Activated naive CD4-positive, alpha-beta T cell treated with anti-CD3 and anti-CD28 coated beads, Interleukin-2, amount 10 ng/mL, durations not matched to agents 7 days and 5 days (primary cell): ENCODE data around the gene NDUFAF8.
A peak's percentile ranks its signal among the peaks of the same experiment; 100 is the strongest.

Experiments
- CTCF ChIA-PET: fragments of 350-600 bp; sonication (Branson Sonifier 250); formaldehyde crosslinking; loops from one replicate; lab custom pipeline; 2021; ENCODE audit warnings: antibody characterized with exemption; lab: Charles Lee
- DNase-seq: peaks from one replicate; pipeline ENCODE4 v3.0.0-alpha.2; 2020
- H3K27ac Mint-ChIP-seq: one replicate; pipeline ENCODE4 v1.8.0; 2021; ENCODE audit warnings: mild to moderate bottlenecking, moderate library complexity, mixed read lengths
- H3K27me3 Mint-ChIP-seq: one replicate; pipeline ENCODE4 v1.8.0; 2021; ENCODE audit warnings: mild to moderate bottlenecking, mixed read lengths
- H3K36me3 Mint-ChIP-seq: one replicate; pipeline ENCODE4 v1.8.0; 2021; ENCODE audit warnings: mixed read lengths
- H3K4me1 Mint-ChIP-seq: one replicate; pipeline ENCODE4 v1.8.0; 2021; ENCODE audit warnings: mixed read lengths
- H3K4me3 Mint-ChIP-seq: one replicate; pipeline ENCODE4 v1.8.0; 2021; ENCODE audit warnings: mild to moderate bottlenecking, moderate library complexity, mixed read lengths
- H3K9me3 Mint-ChIP-seq: one replicate; pipeline ENCODE4 v1.8.0; 2021; ENCODE audit warnings: mixed read lengths

NDUFAF8 gene

DNA sequence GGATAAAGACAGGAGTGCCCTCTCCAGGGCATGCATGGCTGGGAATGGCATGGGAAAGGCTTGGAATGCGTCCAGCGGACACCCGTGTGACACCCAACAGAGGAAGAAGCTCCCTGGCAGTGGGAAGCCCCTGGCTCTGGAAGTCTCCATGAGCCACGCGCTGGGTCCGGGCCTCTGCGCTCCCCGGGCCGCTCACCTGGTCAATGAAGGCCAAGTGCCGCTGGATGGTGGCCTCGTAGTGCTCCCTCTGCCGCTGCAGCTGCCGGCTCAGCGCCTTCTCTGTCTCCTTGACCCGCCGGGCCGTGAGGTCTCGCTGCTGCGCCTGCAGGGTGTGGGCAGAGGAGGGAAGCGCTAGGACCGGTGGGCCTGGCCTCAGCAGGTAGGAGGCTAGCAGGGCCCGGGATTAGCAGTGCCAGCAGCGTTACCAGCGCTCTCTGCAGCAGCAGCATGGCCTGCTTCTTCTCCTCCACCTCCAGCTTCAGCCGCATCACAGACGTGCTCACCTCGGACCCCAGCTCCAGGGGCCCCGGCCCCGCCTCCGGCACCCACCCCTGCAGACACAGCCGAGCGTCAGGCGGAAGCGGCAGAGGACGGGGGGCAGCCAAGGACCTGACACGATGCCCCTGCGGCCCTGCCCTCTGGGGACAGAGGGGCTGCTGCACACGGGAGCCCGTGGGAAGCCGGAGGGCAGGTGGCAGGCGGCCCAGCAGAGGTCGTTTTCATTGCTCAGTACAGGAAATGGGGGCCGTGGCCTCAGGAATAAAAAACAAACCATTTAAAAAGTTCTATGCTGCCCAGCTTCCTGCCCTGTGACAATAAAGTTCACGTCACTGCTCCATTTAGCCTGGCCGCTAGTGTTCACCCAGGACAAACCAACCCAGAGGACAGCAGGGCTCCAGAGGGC is 42.4 kb upstream of the NDUFAF8 start:
- Mint-ChIP-seq H3K36me3 (no peaks in the 10 kb centered on the region), H3K27me3 (no peaks in the 10 kb centered on the region)
- CTCF ChIA-PET: no interaction called here

DNA sequence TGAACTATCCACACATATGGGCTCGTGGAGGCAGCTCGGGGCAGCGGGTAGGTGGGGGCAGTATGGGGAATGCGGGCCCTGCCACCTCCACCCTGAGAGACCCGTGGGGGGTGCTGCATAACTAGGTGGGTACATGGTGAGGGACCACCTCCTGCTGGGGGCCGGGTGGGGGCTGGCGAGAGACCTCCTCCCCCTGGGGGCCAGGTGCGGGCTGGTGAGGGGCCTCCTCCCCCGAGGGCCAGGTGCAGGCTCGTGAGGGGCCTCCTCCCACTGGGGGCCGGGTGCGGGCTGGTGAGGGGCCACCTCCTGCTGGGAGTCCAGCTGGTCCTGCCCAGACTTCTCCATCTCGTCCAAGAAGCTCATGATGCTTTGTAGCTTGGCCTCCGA is 41.7 kb upstream of the NDUFAF8 start:
- Mint-ChIP-seq H3K27me3 (no peaks in the 10 kb centered on the region), H3K4me3 (no peak overlapping the region), H3K4me1 (no peaks in the 10 kb centered on the region), H3K9me3 (no peaks in the 10 kb centered on the region), H3K36me3 (no peaks in the 10 kb centered on the region), H3K27ac (no peak overlapping the region)
- CTCF ChIA-PET: no interaction called here
- DNase-seq: no peak

More for the DNA sequence above, 42.4 kb upstream of the NDUFAF8 start:
- Mint-ChIP-seq H3K9me3 (no peaks in the 10 kb centered on the region), H3K27ac (no peak overlapping the region), H3K4me3 (no peak overlapping the region), H3K4me1 (no peaks in the 10 kb centered on the region)
- DNase-seq: no peak

DNA sequence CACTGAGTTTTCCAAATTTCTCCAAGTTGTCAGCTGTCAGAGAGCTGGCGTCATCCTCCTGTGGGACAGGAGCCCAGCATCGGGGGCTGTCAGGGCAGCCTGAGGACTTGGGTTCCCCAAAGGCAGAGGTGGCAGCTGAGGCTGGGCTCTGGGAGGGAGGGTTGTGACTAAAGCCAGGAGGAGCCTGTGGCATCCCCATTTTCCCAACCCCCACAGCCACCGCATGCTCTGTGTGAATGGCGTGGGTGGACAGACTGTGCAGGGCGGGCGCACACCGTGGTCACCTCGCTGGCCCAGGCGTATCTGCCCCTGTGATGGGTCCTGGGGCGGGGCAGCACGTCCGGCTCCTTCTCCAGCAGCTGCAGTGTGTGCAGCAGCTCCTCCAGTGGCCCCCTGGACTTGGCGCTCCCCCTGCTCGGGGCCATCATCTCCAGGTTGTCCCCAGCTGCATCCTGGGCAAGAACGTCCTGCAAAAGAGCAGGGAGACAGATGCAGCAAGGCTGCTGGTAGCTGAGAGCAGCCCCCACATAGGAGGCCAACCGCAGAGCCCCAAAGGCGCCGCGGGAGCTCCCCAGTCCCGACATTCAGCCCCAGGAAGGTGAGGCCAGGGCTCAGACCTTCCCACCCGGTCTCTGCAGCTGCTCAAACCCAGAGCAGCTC is 41.2 kb upstream of the NDUFAF8 start:
- no peak for DNase-seq
- Mint-ChIP-seq H3K4me1 (no peaks in the 10 kb centered on the region), H3K27ac (no peak overlapping the region), H3K4me3 (no peak overlapping the region), H3K27me3 (no peaks in the 10 kb centered on the region), H3K9me3 (no peaks in the 10 kb centered on the region), H3K36me3 (no peaks in the 10 kb centered on the region)
- CTCF ChIA-PET: interaction anchor here (0.7 kb wide), 1 partner anchor 56 kb away, joined by 3 read pairs; no protein-coding TSS in a partner anchor

DNA sequence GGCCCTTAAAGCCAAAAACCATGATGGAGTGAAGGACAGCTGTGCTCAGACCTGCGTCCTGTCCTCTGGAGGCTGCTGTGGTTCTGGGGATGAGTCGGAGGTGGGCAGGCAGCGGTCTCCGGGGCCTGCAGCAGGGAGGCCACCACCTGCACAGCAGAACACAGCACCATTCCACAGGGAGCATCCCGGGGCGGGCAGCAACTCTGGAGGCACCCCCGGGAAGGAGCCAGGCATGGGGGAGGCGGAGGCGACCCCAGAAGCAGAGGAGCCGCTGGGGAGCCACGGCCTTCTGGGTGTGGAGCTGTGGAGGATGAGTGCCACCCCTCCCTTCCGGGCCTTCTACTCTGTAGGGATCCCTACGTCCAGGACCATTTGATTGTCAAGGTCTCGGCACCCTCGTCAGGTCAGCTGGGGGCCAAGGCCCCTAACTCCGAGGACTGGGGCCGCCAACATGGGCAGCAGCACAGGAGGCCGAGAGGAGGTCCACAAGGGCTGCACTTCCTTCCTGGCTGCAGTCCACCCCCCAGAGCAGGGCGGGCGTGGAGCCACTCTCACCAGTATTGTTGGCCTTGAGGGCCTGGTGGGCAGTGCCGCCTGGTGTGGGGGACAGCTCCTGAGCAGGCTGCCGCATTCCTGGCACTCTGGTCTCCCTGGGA is 40.2 kb upstream of the NDUFAF8 start:
- no peaks in the 10 kb centered on the region for H3K27me3 Mint-ChIP-seq
- H3K36me3 Mint-ChIP-seq: no peaks in the 10 kb centered on the region
- no peaks in the 10 kb centered on the region for H3K9me3 Mint-ChIP-seq
- H3K27ac Mint-ChIP-seq: no peak overlapping the region
- H3K4me3 Mint-ChIP-seq: no peak overlapping the region
- no peaks in the 10 kb centered on the region for H3K4me1 Mint-ChIP-seq
- no peak for DNase-seq
- CTCF ChIA-PET: no interaction called here

DNA sequence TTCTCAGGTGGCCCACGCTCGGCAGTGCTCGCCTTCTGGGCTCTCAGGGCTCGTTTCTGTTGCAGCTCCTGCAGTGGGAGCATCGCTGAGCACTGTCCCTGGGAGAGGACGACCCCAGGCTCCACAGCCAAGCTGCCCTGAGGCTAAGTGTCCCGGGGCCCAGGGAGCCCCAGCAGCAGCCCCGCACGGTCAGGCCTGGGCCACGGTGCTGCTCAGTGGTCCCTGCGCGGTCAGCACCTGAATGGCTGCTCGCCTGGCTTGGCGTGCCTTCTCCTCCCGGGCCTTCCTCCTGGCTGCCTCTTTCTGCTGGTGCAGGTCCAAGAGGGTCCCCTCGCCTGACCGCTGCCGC is 39.7 kb upstream of the NDUFAF8 start:
- Mint-ChIP-seq H3K4me1 (no peaks in the 10 kb centered on the region), H3K36me3 (no peaks in the 10 kb centered on the region), H3K27me3 (no peaks in the 10 kb centered on the region), H3K4me3 (no peak overlapping the region), H3K27ac (no peak overlapping the region), H3K9me3 (no peaks in the 10 kb centered on the region)
- no peak for DNase-seq
- CTCF ChIA-PET: no interaction called here

DNA sequence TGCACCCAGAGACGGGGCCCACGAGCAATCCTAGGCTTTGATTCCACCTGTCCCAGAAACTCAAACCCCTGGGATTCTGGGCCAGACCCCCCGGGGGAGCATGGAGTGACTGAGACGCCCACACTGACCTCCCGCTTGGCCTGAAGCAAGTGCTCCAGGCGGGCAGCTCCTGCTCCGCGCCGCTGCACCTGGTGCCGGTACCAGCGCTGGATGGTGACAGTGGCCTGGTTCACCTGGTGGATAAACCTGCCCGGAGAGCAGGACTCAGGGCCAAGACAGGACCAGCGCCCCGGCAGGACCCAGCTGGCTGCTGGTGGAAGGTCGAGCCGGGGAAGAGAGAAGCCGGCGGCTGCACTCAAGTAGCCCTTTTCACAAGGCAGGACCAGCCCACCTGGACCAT is 38.9 kb upstream of the NDUFAF8 start:
- Mint-ChIP-seq H3K36me3 (no peaks in the 10 kb centered on the region), H3K27ac (no peak overlapping the region)
- CTCF ChIA-PET: interaction anchor here (0.6 kb wide), 1 partner anchor 1637 kb away, joined by 3 read pairs; no protein-coding TSS in a partner anchor

DNA sequence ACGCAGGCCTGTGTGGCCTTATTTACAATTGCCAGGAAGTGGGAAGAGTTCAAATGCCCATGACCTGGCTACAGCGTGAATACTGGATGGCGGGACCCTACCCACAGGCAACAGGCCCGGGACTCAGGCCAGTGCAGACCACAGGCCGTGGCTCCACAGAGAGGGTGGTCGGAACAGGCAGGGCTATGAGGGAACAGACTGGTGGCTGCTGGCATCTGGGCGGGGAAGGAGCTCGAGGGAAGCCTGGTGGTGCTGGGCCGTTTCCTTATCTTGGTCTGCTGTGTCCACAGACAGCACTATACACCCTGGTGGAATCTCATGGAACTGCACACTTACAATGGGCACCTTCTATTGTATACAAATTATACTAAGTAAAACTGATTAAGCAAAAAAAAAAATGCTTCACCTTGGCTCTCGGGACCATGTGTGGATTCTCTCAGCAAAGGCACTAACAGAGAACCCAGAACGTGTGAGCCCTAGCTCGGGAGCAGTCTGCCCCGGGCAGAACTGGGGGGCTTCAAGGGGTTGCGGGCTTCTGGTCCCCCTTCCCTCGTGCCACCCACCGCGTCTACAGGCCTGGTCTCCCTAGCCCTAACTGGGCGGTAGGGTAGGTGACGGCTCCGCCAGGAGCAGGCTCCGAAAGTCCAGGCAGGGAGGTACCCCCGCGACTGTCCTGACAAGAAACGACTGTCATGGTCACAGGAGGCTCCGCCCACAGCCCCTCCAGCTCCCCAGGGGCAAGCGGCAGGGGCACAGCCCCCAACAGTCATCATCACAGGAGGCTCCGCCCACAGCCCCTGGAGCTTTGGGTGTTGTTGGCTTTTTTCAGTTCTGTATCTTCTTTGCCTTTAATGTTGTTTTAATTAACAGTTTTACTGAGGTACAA is 38.2 kb upstream of the NDUFAF8 start:
- no peaks in the 10 kb centered on the region for H3K4me1 Mint-ChIP-seq
- no peak overlapping the region for H3K4me3 Mint-ChIP-seq
- CTCF ChIA-PET: interaction anchor here (0.6 kb wide), 1 partner anchor 1637 kb away, joined by 3 read pairs; no protein-coding TSS in a partner anchor
- no peaks in the 10 kb centered on the region for H3K9me3 Mint-ChIP-seq
- DNase-seq: peak; percentile 51
- no peaks in the 10 kb centered on the region for H3K27me3 Mint-ChIP-seq
- peak overlapping the region; percentile 33 for H3K27ac Mint-ChIP-seq
- H3K36me3 Mint-ChIP-seq: no peaks in the 10 kb centered on the region

More for the DNA sequence above, 38.9 kb upstream of the NDUFAF8 start:
- no peak overlapping the region for H3K4me3 Mint-ChIP-seq
- H3K4me1 Mint-ChIP-seq: no peaks in the 10 kb centered on the region
- no peaks in the 10 kb centered on the region for H3K9me3 Mint-ChIP-seq
- no peak for DNase-seq
- H3K27me3 Mint-ChIP-seq: no peaks in the 10 kb centered on the region

DNA sequence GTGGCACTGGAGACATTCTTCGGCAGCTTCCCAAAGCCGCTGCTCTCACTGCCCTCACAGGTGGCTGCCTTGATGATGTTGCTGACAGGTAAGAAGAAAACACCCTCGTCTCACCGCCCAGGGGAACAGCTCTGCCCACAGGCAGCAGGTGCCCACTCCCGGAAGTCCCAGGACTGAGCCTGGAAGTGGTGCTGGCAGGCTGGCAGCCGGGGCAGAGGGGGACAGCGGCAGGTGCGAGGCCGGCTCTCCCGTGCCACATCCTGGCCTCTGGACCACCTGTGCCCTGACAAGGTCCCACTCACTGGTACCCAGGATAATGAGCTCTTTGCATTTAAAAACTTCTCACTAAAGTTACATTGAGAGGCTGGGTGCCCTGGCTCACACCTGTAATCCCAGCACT is 36.8 kb upstream of the NDUFAF8 start:
- CTCF ChIA-PET: no interaction called here
- Mint-ChIP-seq H3K4me1 (no peaks in the 10 kb centered on the region), H3K9me3 (no peaks in the 10 kb centered on the region), H3K4me3 (no peak overlapping the region), H3K27ac (no peak overlapping the region), H3K27me3 (no peaks in the 10 kb centered on the region), H3K36me3 (no peaks in the 10 kb centered on the region)
- no peak for DNase-seq

DNA sequence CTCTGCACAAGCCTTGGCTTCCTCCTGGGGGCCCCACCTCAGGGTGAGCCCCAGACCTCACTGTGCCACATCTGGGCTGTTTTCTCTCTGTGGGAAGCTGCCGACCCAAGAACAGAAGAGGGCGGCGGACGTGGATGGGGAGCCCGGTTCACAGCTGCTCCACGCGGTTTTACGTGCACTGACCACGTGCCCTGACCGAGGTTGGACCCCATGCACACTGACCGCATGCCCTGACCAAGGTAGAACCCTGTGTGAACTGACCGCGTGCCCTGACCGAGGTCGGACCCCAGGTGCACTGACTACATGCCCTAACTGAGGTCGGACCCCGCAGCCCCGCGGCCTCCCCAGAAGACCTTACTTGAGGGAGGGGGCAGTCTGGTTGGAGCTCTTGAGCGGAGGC is 36.0 kb upstream of the NDUFAF8 start:
- no peak overlapping the region for H3K4me3 Mint-ChIP-seq
- CTCF ChIA-PET: no interaction called here
- no peak overlapping the region for H3K27ac Mint-ChIP-seq
- no peak for DNase-seq
- no peaks in the 10 kb centered on the region for H3K4me1 Mint-ChIP-seq
- no peaks in the 10 kb centered on the region for H3K9me3 Mint-ChIP-seq
- no peaks in the 10 kb centered on the region for H3K36me3 Mint-ChIP-seq
- H3K27me3 Mint-ChIP-seq: no peaks in the 10 kb centered on the region

DNA sequence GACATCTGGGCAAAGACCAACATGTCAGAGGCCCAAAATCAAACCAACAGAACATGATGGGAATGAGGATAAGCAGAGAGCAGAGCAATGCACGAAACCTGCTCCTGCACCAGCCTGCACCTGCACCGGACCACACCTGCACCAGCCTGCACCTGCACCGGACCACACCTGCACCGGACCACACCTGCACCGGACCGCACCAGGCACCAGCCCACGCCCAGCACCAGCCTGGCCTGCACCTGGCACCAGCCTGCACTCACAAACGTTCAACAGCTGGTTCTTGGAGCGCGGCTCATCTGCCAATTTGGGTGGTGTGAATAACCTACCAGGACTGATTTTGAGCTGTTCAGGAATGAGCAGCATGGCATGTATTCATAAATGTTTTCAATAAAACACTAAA is 34.5 kb upstream of the NDUFAF8 start:
- Mint-ChIP-seq H3K9me3 (no peaks in the 10 kb centered on the region), H3K36me3 (no peaks in the 10 kb centered on the region), H3K4me1 (no peaks in the 10 kb centered on the region), H3K4me3 (no peak overlapping the region), H3K27me3 (no peaks in the 10 kb centered on the region), H3K27ac (no peak overlapping the region)
- no peak for DNase-seq
- CTCF ChIA-PET: interaction anchor here (0.6 kb wide), 1 partner anchor 102 kb away, joined by 3 read pairs; no protein-coding TSS in a partner anchor

DNA sequence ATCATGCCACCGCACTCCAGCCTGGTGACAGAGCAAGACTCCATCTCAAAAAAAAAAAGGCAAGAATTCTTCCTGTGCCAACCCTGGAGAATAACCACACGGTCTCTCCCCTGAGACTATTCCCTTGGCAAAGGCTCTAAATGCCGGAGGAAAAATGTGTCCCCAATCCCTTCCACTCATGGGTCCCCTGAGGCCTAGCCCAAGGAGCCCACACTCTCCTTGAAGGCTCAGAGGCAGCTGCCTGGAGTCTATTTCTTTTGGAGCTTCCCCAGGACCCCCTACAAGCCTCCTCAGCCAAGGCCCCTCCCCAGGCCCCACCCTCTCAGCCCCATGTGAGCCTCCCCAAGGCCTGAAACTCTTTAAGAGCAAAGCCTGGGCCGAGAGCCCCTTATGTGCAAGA is 33.0 kb upstream of the NDUFAF8 start:
- no peak for DNase-seq
- Mint-ChIP-seq H3K4me1 (no peaks in the 10 kb centered on the region), H3K27ac (no peak overlapping the region), H3K27me3 (no peaks in the 10 kb centered on the region), H3K36me3 (no peaks in the 10 kb centered on the region), H3K4me3 (no peak overlapping the region), H3K9me3 (no peaks in the 10 kb centered on the region)
- CTCF ChIA-PET: no interaction called here

DNA sequence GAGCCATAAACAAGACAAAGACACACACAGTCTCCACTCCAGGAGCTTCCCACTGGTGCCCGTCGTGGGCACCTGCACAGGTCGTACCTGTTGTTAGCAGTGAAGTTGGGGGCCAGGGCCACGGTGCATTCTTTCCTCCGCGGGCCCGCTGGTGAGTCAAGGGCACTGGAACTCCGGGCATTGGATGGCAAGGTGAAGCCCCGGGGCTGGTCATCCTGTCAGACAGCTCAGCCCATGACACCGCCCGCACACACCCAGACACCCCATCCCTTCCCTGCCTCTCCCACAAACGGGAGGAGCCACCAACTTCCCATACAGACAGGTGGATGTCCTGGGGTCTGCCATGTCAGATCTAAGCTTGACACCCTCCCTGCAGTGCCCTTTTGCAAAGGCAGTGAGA is 32.5 kb upstream of the NDUFAF8 start:
- DNase-seq: no peak
- CTCF ChIA-PET: no interaction called here
- no peaks in the 10 kb centered on the region for H3K36me3 Mint-ChIP-seq
- no peaks in the 10 kb centered on the region for H3K27me3 Mint-ChIP-seq
- no peak overlapping the region for H3K4me3 Mint-ChIP-seq
- no peaks in the 10 kb centered on the region for H3K4me1 Mint-ChIP-seq
- no peaks in the 10 kb centered on the region for H3K9me3 Mint-ChIP-seq
- H3K27ac Mint-ChIP-seq: no peak overlapping the region

DNA sequence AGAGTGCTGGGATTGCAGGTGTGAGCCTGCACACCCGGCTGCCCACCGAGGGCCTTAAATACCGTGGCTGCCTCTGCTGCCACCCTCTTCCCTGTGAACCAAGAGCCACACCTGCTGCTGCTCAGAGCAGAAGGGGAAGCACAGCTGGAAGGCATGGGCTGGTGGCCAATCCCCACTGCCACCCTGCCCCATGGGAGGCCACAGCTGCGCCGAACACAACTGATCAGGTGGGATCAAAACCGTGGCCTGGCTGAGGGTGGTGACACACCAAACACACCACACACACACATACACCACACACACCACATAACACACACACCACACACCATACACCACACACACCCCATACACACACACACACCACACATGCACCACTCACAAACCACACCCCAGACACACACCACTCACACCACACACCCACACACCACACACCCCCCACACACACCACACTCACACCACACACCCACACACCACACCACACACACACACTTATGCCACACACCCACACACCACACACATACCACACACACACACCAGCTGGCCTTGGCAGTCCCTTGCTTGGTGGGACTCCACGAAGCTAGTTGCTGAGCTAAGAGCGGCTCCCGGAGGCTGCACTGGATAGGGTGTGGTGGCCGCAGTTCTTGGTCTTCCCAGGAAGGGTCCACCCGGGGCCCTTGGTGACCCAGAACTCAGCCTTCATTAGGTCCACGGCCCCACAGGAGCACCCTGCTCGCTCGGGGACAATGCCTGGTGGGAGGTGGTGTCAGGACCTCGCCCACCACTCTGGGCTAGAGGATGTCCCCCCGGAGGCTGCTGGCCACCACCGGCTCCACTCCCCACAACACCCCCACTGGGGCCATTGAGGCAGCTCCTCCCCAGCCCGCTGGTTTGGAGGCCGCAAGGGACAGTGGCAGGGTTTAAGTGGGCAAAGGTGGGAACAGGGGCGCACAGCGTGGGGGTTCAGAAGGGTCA is 31.2 kb upstream of the NDUFAF8 start:
- Mint-ChIP-seq H3K27me3 (no peaks in the 10 kb centered on the region), H3K4me3 (no peak overlapping the region), H3K27ac (no peak overlapping the region), H3K36me3 (no peaks in the 10 kb centered on the region), H3K9me3 (no peaks in the 10 kb centered on the region), H3K4me1 (no peaks in the 10 kb centered on the region)
- no peak for DNase-seq
- CTCF ChIA-PET: no interaction called here
